HG02588 (cell line): ENCODE results near the gene LMNTD1.
A peak's percentile ranks its signal among the peaks of the same experiment; 100 is the strongest.
"Not testable (repeated sequence)": the region's sequence is repeated elsewhere in the genome, so short reads cannot be mapped to it uniquely, and the experiment has no call there.

Experiments
- ATAC-seq: cut with Tn5 transposase; IDR thresholded peaks from one replicate; pipeline ENCODE4 v1.9.1; 2021; ENCODE audit warnings: mild to moderate bottlenecking, moderate library complexity; ENCODE audit not compliant: unreplicated experiment

Gene LMNTD1

DNA sequence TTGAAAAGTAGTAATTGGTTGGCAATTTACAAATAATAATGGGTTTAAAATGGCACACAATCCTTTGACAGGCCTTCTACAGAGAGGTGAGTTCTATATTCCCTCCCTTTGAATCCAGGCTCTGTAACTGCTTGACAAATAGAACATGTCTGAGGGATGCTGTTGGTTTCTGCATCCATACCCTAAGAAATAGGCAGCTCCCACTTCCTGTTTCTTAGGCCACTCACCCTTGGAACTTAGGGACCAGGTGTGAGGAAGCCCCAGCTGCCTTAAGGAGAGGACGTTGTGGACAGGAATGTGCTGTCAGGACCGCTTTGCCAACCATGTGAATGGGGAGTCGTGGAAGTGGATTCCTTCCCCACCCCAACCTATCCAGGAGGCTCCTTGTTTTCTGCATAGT lies 59.4 kb downstream of the LMNTD1 start:
- ATAC-seq = no peak

DNA sequence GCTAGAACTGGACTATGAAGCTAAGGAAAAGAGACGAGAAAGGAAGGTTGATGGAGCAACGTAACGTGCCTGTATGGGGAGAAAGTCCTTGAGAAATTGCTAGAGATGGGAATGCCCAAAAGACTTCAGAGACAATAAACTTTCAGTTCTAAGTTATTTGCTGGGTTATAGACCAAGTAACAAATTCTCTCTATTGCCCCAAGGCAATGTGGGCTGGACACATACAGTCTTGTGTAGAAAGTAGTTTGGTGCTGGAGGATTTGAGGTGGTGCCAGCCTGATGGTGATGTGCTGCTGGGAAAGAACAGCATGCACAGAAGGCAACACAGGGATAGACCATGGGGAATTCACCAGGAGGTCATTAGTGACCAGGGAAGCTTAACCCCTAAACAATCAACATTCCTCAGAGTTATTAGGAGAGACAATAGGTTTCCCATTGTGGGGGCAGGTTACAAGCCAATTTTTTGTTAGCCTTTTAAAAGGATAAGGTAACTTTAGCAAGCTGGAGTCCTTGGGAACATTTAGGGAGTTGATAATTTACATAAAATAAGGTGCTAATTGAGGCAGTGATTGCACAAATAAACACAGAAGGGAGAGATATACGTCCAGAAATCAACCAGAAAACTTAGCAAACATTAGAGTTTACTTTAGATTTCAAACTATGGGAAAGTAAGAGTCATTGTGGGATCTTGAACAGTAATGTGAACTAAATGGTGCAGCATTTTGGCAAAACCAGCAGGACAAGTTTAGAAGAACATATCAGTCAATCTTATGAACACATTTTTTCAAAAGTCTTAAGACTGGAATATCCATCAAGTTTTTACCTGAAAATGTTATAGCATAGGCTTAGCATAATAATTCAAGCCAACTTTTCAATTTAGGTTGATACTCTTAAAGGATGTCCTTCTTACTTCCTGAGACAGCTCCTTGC lies 61.4 kb downstream of the LMNTD1 start:
- no peak for ATAC-seq

DNA sequence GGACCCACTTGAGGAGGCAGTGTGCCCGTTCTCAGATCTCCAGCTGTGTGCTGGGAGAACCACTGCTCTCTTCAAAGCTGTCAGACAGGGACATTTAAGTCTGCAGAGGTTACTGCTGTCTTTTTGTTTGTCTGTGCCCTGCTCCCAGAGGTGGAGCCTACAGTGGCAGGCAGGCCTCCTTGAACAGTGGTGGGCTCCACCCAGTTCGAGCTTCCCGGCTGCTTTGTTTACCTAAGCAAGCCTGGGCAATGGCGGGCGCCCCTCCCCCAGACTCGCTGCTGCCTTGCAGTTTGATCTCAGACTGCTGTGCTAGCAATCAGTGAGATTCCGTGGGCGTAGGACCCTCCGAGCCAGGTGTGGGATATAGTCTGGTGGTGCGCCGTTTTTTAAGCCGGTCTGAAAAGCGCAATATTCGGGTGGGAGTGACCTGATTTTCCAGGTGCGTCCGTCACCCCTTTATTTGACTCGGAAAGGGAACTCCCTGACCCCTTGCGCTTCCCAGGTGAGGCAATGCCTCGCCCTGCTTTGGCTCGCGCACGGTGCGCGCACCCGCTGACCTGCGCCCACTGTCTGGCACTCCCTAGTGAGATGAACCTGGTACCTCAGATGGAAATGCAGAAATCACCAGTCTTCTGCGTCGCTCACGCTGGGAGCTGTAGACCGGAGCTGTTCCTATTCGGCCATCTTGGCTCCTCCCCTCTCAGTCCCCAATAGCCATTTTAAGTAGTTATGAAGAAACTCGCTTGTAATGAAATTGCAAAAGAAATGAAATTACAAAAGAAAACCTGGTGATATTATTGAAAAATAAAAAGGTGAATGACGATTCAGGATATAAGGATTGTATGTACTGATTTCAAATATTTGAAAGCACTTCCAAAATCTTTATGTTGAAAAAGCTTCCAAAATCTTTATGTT lies 63.9 kb downstream of the LMNTD1 start:
- ATAC-seq = not testable (repeated sequence)

DNA sequence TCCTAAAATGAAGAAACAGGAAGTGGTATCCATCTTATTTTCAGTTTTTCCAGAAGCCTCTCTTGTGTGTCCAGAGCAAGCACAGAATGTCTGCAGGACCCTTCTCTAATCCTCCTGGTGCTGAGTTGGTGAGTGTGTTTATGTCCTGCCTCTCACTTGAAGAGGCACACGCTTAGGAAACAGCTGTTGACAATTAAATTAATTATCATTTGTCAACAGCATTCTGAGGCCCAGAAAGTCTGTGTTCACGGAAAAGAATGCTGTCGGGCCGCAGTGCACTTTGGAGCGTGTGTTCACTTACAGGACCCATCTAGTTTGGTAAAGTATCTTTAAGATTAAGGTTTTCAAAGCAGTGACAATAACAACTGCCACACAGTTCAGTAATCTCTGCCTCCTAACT lies 70.5 kb downstream of the LMNTD1 start:
- ATAC-seq = no peak

DNA sequence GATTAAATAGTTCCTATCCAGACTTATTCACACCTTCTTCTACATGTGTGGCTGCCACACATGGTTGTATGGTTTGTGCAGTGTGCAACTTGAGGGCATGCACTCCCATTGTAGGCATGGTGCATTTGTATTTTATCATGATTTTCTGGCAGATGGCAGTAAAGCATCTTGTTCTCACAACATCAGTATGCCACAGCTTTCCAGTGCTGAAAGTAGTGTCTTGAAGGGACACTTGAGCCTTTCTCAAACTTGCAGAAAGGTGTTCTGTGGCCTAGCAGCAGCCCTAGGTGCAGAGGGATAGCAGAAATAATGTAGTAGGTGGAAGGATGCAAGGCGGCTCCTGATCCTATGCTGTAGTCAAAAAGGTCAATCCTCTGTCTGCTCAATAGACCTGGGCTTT lies 72.9 kb downstream of the LMNTD1 start:
- ATAC-seq = no peak

- no peak for ATAC-seq
These were observed 75.9 kb downstream of the LMNTD1 start for GRCh38 chr12:25477217-25477616.

DNA sequence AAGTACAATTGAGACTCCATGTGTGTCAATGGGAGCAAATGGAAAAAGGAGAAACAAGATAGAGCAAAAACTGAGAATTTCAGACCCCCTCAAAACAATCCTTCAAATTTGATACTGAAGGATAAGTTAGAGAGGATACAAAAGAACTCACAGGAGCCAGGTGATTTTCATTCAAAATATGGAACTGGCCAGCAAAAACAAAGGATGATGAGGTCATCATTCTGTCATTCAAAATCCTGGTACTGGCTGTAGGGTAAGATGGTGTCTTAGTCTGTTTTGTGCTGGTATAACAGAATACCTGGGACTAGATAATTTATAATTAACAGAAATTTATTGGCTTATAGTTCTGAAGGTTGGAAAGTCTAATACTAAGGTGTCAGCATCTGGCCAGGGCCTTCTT lies 80.6 kb downstream of the LMNTD1 start:
- no peak for ATAC-seq

- ATAC-seq = no peak
These were observed 83.2 kb downstream of the LMNTD1 start for GRCh38 chr12:25469861-25470260.

GRCh38 chr12:25469368-25469767 lies 83.7 kb downstream of the LMNTD1 start:
- ATAC-seq = no peak

DNA sequence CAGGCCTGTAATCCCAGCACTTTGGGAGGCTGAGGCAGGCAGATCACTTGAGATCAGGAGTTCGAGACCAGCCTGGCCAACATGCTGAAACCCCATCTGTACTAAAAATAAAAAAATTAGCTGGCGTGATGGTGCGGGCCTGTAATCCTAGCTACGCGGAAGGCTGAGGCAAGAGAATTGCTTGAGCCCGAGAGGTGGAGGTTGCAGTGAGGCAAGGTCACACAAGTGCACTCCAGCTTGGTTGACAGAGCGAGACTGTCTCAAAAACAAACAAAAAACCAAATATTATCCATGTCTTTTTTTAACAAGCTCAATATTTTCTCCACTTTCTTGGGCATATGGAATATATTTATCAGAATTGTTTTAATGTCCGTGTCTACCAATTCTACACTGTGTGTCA lies 89.6 kb downstream of the LMNTD1 start:
- no peak for ATAC-seq

DNA sequence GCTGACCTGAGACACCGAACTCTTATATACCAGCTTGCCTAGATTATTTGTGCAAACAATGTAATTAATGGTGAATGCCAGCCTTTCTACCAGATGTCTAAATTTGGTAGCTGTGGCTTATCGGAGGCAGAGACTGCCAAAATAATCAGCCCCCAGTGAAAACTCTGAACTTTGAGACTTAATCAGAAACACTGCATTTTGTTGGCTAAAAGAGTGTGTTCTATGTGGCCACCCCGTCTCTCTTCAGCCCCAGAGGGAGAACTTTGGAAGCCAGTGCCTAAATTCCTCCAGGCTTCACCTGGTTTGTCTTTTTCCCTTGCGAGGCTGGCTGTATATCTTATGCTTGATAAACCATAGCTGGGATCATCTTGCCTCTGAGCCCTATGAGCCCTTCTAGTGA lies 90.1 kb downstream of the LMNTD1 start:
- ATAC-seq = no peak

GRCh38 chr12:25459541-25459951 lies 93.5 kb downstream of the LMNTD1 start:
- ATAC-seq = peak; percentile 89

DNA sequence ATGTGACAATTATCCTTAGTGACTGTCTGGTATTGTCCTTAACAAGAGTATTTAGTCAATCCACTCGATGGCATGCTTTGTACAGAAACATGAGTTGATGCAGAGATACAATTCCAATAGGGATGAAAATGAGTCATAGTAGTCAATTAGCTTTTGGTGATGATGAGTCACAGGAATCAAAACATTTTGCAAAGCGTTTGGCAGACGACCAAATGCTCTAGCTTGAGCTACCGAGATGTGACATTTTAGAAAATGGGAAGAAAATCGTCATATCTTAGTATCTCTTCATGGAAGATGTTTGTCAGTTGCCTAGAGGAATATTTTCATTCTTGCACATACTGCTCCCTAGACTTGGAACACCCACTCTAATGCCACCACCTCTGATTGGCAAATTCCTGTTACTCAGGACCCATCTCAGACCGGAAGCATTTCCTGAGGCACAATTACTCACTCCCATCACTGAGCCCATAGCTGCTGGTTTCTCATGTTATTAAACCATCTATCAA lies 95.0 kb downstream of the LMNTD1 start:
- ATAC-seq = no peak

GRCh38 chr12:25456474-25456873 lies 96.6 kb downstream of the LMNTD1 start:
- no peak for ATAC-seq

DNA sequence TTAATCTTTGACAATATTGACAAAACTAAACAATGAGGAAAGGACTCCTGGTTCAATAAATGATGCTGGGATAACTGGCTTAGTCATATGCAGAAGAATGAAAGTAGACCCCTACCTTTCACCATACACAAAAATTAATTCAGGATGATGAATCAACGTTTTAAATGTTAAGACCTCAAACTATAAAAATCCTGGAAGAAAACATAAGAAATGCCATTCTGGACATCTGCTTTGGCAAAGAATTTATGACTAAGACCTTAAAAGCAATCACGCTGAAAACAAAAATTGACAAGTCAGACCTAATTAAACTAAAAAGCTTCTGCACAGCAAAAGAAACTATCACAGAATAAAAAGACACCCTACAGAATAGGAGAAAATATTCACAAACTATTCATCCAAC lies 97.4 kb downstream of the LMNTD1 start:
- ATAC-seq = no peak

DNA sequence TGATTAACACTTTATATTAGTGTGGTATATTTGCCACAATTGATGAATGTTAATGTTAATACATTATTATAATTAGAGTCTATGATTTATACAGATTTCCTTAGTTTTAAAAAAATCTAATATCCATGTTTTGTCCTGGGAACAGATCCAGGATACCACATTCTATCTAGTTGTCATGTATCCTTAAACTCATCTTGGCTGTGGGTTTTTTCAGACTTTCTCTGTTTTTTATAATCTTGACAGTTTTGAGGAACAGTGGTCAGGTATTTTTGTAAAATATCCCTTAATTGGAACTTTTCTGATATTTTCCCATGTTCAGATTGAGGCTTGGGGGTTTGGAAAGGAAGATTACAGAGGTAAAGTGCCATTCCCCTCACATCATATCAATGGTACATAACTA lies 104.1 kb downstream of the LMNTD1 start:
- ATAC-seq = no peak

DNA sequence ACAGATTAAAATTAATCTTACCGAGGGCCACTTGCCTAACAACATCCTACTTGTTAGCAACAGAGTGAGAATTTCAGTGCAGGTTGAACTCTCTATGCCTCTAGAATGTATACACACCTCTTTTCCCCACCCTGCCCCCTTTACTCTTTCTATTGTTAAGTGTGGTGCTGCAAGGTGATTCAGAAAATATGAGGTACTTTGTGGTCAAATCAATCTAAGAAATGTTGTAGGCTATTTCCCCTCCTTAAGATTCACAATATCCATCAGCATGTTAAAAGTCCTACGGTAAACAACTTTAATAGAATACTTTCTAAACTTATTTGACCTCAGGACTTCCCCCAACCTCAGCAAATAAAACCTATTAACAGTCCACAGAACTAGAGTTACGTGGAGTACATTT lies 106.0 kb downstream of the LMNTD1 start:
- ATAC-seq = no peak

- no peak for ATAC-seq
These were observed 114.4 kb downstream of the LMNTD1 start for GRCh38 chr12:25438638-25439037.

DNA sequence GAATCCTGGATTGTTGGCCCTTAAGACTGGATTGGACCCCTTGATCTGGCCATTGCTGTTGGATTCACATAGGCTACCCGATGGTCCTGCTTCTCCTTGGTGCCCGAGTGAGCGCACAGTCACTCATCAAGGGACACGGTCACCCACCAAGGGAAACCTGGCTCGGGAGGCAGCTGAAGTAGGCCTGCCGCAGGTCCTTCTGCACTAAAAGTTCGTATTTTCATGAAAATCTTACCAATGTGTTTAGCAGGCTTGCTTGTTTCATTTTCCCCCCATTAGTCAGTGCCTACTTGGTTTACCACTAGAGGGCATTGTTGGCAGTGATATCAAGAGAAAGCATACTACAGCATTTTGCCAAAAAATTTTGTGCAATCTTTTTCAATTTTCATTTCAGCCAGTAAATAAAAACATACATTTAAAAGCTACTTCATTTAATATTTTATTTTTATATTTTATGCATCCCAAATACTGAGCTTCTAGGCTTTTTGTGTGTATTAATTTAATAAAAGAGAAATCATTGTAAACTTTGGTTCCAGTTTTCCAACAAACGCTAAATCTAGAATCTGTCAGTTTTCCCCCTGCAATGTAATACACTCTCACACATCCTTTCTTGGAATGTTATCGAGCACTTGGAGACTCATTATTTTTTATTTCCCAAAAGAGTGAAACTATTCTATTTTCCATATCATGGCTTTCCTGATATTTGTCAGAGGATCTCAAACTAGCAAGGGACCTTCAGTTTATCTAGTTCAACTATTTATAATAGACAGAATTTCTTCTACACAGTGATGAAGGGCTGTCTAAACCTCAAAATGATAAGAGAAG lies 116.7 kb downstream of the LMNTD1 start:
- peak; percentile 59 for ATAC-seq

DNA sequence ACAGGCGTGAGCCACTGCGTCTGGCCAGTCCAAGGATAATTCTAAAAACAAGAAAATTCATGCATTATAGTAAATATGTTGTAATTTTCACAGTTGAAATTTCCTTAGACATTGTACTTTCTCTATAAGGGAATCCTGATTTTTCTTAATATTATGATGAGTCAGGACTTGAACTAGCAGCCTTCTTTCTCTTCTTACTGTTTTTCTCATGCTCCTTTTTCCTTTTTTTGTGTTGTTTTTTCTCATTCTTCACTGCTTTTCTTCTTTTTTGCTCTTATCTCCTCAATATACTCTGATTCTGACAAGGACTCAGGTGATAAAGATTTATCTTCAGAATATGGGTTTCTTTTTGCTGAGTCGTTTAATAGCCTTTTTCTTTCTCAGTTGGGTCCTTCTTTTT lies 117.7 kb downstream of the LMNTD1 start:
- no peak for ATAC-seq

DNA sequence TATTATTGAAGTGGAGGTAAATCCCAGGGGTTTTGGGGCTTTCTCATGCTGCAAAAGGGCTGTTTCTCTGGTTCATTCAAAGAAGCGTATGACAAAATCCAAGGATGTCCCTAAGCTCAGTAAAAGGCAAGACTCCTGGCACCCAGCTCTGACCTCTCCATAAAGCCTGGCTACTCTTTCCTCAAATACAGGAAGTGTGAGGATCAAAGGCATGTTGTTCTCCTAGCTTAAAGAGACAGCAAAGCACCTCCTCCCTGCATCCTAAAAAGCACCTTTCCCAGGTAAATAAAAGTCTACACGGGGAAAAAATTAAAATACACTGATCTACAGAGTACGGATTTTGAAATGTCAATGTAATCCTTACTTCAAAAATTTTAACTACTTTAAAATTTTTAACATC lies 118.6 kb downstream of the LMNTD1 start:
- no peak for ATAC-seq
